ENCODE data around the gene IP6K3.
A peak's percentile ranks its signal among the peaks of the same experiment; 100 is the strongest.

Gene IP6K3

GRCh38 chr6:33694401-33694931 lies 52.2 kb downstream of the IP6K3 start:
- no peak for DNase-seq (ENCODE audit: low spot score)
- in situ Hi-C loops (cut with MboI; ENCODE audit: low sequenced_read_pairs, unreplicated experiment), result no loop called here
- TF ChIP-seq, protein P1, sequence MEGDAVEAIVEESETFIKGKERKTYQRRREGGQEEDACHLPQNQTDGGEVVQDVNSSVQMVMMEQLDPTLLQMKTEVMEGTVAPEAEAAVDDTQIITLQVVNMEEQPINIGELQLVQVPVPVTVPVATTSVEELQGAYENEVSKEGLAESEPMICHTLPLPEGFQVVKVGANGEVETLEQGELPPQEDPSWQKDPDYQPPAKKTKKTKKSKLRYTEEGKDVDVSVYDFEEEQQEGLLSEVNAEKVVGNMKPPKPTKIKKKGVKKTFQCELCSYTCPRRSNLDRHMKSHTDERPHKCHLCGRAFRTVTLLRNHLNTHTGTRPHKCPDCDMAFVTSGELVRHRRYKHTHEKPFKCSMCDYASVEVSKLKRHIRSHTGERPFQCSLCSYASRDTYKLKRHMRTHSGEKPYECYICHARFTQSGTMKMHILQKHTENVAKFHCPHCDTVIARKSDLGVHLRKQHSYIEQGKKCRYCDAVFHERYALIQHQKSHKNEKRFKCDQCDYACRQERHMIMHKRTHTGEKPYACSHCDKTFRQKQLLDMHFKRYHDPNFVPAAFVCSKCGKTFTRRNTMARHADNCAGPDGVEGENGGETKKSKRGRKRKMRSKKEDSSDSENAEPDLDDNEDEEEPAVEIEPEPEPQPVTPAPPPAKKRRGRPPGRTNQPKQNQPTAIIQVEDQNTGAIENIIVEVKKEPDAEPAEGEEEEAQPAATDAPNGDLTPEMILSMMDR (IDR thresholded peaks at IDR 0.05; ENCODE audit: borderline replicate concordance, control extremely low read depth, extremely low read depth, insufficient read depth, missing control alignments), result no peak

DNA sequence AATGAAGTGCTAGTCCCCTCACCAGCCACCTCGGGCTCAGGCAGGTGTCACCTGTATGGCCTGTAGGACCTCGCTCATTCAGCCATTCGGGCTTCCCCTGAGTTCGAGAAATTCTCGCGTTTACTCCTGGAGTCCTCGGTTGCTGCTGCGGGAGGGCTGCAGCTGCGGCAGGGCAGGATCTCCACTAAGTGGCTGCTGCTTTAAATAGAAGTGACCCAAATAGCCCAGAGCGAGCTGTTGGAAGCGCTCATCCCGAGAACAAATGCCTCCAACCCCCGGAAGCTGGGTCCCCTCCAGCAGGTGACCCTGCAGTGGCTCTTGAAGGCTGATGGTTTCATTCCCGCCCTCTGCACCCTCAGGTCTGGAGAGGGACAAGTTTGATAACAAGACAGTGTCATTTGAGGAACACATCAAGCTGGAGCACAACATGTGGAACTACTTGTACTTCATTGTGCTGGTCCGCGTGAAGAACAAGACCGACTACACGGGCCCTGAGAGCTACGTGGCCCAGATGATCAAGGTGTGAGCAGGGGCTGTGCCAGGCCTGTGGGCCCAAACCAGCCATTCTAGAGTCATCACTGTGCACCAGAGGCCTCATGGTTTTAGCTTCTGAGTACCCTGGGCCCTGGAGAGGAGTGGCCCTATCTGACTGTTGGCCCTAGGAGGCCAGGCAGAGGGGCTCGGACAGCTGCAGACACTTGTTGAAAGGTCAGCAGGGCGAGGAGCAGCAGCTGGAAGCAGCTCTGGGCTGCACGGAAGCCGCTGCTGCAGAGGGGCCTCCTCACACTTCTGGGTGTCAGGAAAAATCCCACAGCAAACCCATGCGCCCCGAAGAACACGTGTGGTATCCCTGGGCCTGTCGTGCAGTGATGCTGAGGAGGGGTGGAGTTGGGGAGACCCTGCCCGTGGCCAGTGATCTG lies 53.3 kb downstream of the IP6K3 start:
- in situ Hi-C loops (cut with MboI; ENCODE audit: low sequenced_read_pairs, unreplicated experiment), result no loop called here
- TF ChIP-seq, protein P1 (IDR thresholded peaks at IDR 0.05; ENCODE audit: borderline replicate concordance, control extremely low read depth, extremely low read depth, insufficient read depth, missing control alignments), result no peak
- no peak for DNase-seq (ENCODE audit: low spot score)

DNA sequence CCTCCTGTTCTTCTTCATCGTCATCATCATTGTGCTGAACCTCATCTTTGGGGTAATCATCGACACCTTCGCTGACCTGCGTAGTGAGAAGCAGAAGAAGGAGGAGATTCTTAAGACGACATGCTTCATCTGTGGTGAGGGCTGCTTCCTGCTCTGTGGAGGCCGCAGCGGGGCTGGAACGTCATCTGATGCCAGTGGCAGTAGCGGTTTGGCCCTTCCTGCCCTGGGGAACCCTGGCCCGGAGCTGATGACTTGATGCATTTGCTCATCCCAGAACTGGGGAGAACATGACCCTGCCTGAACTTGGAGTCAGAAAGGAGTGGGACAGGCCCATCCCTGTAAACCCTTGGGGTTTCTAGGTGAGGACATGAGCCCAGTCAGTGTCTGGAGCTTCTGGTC lies 53.9 kb downstream of the IP6K3 start:
- TF ChIP-seq, protein P1 (IDR thresholded peaks at IDR 0.05; ENCODE audit: borderline replicate concordance, control extremely low read depth, extremely low read depth, insufficient read depth, missing control alignments), result no peak
- DNase-seq (ENCODE audit: low spot score), result peak; percentile 61
- in situ Hi-C loops (cut with MboI; ENCODE audit: low sequenced_read_pairs, unreplicated experiment), result no loop called here

GRCh38 chr6:33692078-33692759 lies 54.5 kb downstream of the IP6K3 start:
- in situ Hi-C loops (cut with MboI; ENCODE audit: low sequenced_read_pairs, unreplicated experiment), result no loop called here
- TF ChIP-seq, protein P1 (IDR thresholded peaks at IDR 0.05; ENCODE audit: borderline replicate concordance, control extremely low read depth, extremely low read depth, insufficient read depth, missing control alignments), result no peak

DNA sequence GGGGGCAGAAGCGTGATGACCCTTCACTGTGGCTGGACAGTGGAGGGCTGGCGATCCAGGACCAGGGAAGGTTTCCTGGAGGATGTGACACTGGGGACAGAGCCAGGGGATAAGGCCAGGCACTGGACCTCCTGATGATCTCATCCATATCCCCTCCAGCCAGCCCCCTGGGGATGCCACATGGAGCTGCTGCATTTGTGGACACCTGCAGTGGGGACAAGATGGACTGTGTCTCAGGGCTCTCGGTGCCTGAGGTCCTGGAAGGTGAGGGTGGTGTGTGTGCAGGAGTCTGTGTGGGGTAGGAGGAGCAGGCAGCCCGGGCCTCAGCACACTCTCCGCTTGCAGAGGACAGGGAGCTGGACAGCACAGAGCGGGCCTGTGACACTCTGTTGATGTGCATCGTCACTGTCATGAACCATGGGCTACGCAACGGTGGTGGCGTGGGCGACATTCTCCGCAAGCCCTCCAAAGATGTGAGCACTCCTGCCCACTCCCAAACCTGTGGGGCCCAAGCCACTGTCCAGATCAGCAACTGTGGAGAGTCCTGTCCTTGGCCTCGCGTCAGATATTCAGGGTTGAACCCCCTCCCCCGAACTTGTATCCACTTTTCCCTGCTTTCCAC lies 55.1 kb downstream of the IP6K3 start:
- in situ Hi-C loops (cut with MboI; ENCODE audit: low sequenced_read_pairs, unreplicated experiment), result no loop called here
- DNase-seq (ENCODE audit: low spot score), result peak; percentile 30
- TF ChIP-seq, protein P1 (IDR thresholded peaks at IDR 0.05; ENCODE audit: borderline replicate concordance, control extremely low read depth, extremely low read depth, insufficient read depth, missing control alignments), result no peak

More at GRCh38 chr6:33692078-33692759, 54.5 kb downstream of the IP6K3 start:
- no peak for DNase-seq (ENCODE audit: low spot score)

GRCh38 chr6:33690766-33691165 lies 55.9 kb downstream of the IP6K3 start:
- no peak for DNase-seq (ENCODE audit: low spot score)
- TF ChIP-seq, protein P1 (IDR thresholded peaks at IDR 0.05; ENCODE audit: borderline replicate concordance, control extremely low read depth, extremely low read depth, insufficient read depth, missing control alignments), result no peak
- in situ Hi-C loops (cut with MboI; ENCODE audit: low sequenced_read_pairs, unreplicated experiment), result no loop called here

Data from GM13976 (cell line).